Suprapubic skin (tissue), 4 donors: ENCODE data around the gene ATRN. TPM values are rescaled to one million over a fixed set of nuclear protein-coding genes. Genes with fewer than 3 reads are reported as not detected.
"Not testable (repeated sequence)": the region's sequence is repeated elsewhere in the genome, so short reads cannot be mapped to it uniquely, and the experiment has no call there.

Experiments
- DNase-seq, 2 donors: peaks; one replicate each; pipeline ENCODE4 v3.0.0-alpha.2; 2019; ENCODE audit warnings: low spot score in 2 of 2
- H3K27ac ChIP-seq: fragments of 200-600 bp; sonication (generic); one replicate; pipeline ENCODE4 v1.5.1; 2019
- H3K27me3 ChIP-seq: fragments of 200-600 bp; sonication (generic); one replicate; pipeline ENCODE4 v1.5.1; 2019
- H3K36me3 ChIP-seq: fragments of 200-600 bp; sonication (generic); one replicate; pipeline ENCODE4 v1.5.1; 2019
- H3K4me1 ChIP-seq: fragments of 200-600 bp; sonication (generic); one replicate; pipeline ENCODE4 v1.5.1; 2019
- H3K4me3 ChIP-seq: fragments of 200-600 bp; sonication (generic); one replicate; pipeline ENCODE4 v1.5.1; 2019; ENCODE audit warnings: mild to moderate bottlenecking
- H3K9me3 ChIP-seq: fragments of 200-600 bp; sonication (generic); one replicate; pipeline ENCODE4 v1.5.1; 2019
- CTCF ChIP-seq, 2 donors: fragments of 200-600 bp in 1 of 2; fragments of 450-650 bp in 1 of 2; sonication (generic) in 1 of 2; IDR thresholded peaks; one replicate each; pipeline ENCODE4 v1.5.1; 2016 to 2019; ENCODE audit warnings: antibody characterized with exemption in 2 of 2, mild to moderate bottlenecking in 1 of 2, moderate library complexity in 1 of 2
- EP300 ChIP-seq: sonication (generic); formaldehyde crosslinking; IDR thresholded peaks from one replicate; pipeline ENCODE4 v1.6.1; 2017; ENCODE audit warnings: antibody characterized with exemption
- POLR2A ChIP-seq, 2 donors: fragments of 450-650 bp; IDR thresholded peaks; one replicate each; pipeline ENCODE4 v1.6.1; 2017; ENCODE audit warnings: antibody characterized with exemption in 2 of 2, mild to moderate bottlenecking in 2 of 2, moderate library complexity in 2 of 2
- POLR2AphosphoS5 ChIP-seq, 3 donors: sonication (generic); formaldehyde crosslinking; IDR thresholded peaks; one replicate each; pipeline ENCODE4 v1.6.1; 2017; ENCODE audit warnings: antibody characterized with exemption in 3 of 3
- WGBS: methylation state at CpG from one replicate; pipeline ENCODE4 v1.1.5; 2018; 5-methylcytosine and 5-hydroxymethylcytosine counted together
- total RNA-seq, 4 donors: library from RNA; depleted of rRNA; stranded (reverse); fragments of >200 nt; gene quantifications; one replicate each; pipeline ENCODE4 v1.1.0, GENCODE V29; 2016

Gene ATRN
- total RNA-seq, 4 donors from 2014 or later, result 23.3 to 39.1 (median 28.3) TPM

GRCh38 chr20:3613821-3614440 is 143.1 kb downstream of the ATRN start:
- no peak for TF ChIP-seq POLR2AphosphoS5 (IDR thresholded peaks at IDR 0.05)
- TF ChIP-seq EP300, result no peak
- TF ChIP-seq CTCF (IDR thresholded peaks at IDR 0.05), result no peak
- TF ChIP-seq POLR2A (IDR thresholded peaks at IDR 0.05), result no peak
- H3K4me1 ChIP-seq, result no peaks in the 10 kb centered on the region
- WGBS, result 58% methylated on average over 9 of the region's 9 CpGs
- peaks cover 11% of the 10 kb centered on the region for H3K36me3 ChIP-seq
- H3K4me3 ChIP-seq, result no peak overlapping the region
- no peaks in the 10 kb centered on the region for H3K9me3 ChIP-seq
- H3K27me3 ChIP-seq, result no peaks in the 10 kb centered on the region
- no peak overlapping the region for H3K27ac ChIP-seq
- DNase-seq, result no peak

GRCh38 chr20:3614466-3614865 is 143.6 kb downstream of the ATRN start:
- Histone ChIP-seq H3K9me3 (no peaks in the 10 kb centered on the region), H3K27ac (no peak overlapping the region), H3K4me3 (no peak overlapping the region), H3K27me3 (no peaks in the 10 kb centered on the region), H3K36me3 (peaks cover 11% of the 10 kb centered on the region), H3K4me1 (no peaks in the 10 kb centered on the region)
- TF ChIP-seq POLR2A (IDR thresholded peaks at IDR 0.05) (no peak), CTCF (IDR thresholded peaks at IDR 0.05) (no peak), EP300 (no peak), POLR2AphosphoS5 (IDR thresholded peaks at IDR 0.05) (no peak)
- no peak for DNase-seq
- 89% methylated on average over 5 of the region's 5 CpGs for WGBS

GRCh38 chr20:3615171-3615840 is 144.5 kb downstream of the ATRN start:
- H3K9me3 ChIP-seq, DNase-seq, H3K4me1 ChIP-seq, H3K27ac ChIP-seq, H3K4me3 ChIP-seq, H3K27me3 ChIP-seq: not testable (repeated sequence)
- H3K36me3 ChIP-seq, result peaks cover 11% of the 10 kb centered on the region
- WGBS, result 95% methylated on average over 13 of the region's 13 CpGs

- TF ChIP-seq CTCF (IDR thresholded peaks at IDR 0.05), result no peak
- TF ChIP-seq POLR2AphosphoS5 (IDR thresholded peaks at IDR 0.05), result no peak
- TF ChIP-seq POLR2A (IDR thresholded peaks at IDR 0.05), result no peak
- no peak for TF ChIP-seq EP300
- DNase-seq, result no peak
- 68% methylated on average over 3 of the region's 4 CpGs for WGBS
- peaks cover 11% of the 10 kb centered on the region for H3K36me3 ChIP-seq
- H3K4me3 ChIP-seq, result no peak overlapping the region
- H3K4me1 ChIP-seq, result no peaks in the 10 kb centered on the region
- no peak overlapping the region for H3K27ac ChIP-seq
- H3K9me3 ChIP-seq, result no peaks in the 10 kb centered on the region
- H3K27me3 ChIP-seq, result no peaks in the 10 kb centered on the region
Observed at GRCh38 chr20:3616250-3616649, 145.4 kb downstream of the ATRN start.

DNA sequence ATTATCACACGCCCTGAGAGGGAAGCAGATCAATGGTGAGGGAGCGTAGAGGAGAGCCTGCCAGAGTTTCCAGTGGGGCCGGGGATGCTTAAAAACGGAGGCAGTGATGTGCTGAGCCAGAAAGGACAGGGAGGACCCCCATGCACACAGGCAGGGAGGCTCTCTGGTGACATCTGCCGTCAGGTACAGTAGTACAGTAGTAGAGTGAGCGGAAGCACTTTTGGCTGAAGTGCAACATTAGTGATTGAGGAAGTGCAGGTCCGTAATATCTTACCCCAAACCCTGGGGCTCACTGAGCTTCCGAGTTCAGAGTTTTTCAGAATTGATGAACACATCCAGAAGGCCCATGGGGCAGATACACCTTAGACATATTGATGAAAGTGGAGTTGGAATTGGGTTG is 150.3 kb downstream of the ATRN start:
- DNase-seq, result no peak
- Histone ChIP-seq H3K4me1 (no peaks in the 10 kb centered on the region), H3K4me3 (no peak overlapping the region), H3K9me3 (no peaks in the 10 kb centered on the region), H3K27me3 (no peaks in the 10 kb centered on the region), H3K36me3 (peaks cover 22% of the 10 kb centered on the region), H3K27ac (no peak overlapping the region)
- 96% methylated on average over 8 of the region's 8 CpGs for WGBS
- no peak for TF ChIP-seq EP300
- TF ChIP-seq CTCF (IDR thresholded peaks at IDR 0.05), result no peak
- TF ChIP-seq POLR2AphosphoS5 (IDR thresholded peaks at IDR 0.05), result no peak
- TF ChIP-seq POLR2A (IDR thresholded peaks at IDR 0.05), result no peak
